ENCODE results near the gene SMIM11.
"Not testable (repeated sequence)": the region's sequence is repeated elsewhere in the genome, so short reads cannot be mapped to it uniquely, and the experiment has no call there.

Gene SMIM11

GRCh38 chr21:34357889-34358288 lies 17.4 kb upstream of the SMIM11 start:
- DNase-seq: no peak

- no peak for DNase-seq
Observed at GRCh38 chr21:34358866-34359265, 16.4 kb upstream of the SMIM11 start.

DNA sequence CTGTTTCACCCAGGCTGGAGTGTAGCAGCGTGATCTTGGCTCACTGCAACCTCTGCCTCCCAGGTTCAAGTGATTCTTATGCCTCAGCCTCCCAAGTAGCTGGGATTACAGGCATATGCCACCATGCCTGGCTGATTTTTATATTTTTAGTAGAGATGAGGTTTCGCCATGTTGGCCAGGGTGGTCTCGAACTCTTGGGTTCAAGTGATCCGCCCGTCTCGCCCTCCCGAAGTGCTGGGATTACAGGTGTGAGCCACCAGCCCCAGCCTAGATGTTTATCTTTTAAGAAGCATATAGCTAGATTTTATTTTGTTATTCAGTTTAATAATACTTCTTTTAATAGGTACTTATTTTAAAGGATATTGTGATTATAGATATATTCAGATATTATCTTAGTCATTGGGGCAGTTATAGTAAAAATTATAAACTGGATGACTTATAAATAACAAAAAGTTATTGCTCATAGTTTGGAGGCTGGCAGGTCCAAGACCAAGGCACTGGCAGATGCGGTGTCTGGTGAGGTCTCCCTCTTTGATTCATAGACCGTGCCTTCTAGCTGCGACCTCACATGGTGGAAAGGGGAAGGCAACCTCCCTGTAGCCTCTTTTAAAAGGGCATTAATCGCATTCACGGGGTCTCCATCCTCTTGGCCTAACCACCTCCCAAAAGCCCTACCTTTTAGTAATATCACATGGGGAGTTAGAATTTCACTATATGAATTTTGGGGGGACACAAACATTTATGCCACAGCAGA lies 14.6 kb upstream of the SMIM11 start:
- DNase-seq: no peak

DNA sequence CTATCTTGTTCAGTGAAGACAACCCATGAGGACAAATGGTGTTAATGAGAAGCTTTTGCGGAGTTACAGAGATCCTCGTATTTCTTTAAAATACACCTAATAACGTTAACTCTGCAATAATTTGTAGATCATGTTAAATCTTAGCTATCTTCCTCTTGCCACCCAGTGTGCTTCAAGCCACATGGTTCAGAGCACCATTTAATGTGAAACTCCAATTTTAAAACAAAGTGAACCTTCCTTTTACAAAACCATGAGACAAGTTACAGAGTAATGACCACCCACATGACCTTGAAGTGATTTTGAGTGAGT lies 13.2 kb upstream of the SMIM11 start:
- no peak for DNase-seq

DNA sequence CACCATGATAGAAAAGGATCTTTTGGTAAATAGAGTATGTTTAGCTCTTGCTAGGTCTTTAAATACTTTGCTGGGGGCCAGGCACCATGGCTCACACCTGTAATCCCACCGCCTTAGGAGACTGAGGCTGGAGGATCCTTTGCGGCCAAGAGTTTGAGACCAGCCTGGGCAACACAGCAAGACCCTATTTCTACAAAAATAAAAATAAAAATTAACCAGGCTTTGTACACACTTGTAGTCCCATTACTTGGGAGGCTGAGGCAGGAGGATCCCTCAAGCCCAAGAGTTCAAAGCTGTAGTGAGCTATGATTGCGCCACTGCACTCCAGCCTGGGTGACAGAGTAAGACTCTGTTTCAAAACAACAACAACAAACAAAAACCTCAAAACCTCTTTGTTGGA lies 12.6 kb upstream of the SMIM11 start:
- no peak for DNase-seq

- no peak for DNase-seq
Observed at GRCh38 chr21:34363733-34364132, 11.6 kb upstream of the SMIM11 start, which contains the start of gene KCNE2. KCNE2 (plus strand) TSS chr21:34364006; CDS start chr21:34370479, 6,473 bp downstream.

DNA sequence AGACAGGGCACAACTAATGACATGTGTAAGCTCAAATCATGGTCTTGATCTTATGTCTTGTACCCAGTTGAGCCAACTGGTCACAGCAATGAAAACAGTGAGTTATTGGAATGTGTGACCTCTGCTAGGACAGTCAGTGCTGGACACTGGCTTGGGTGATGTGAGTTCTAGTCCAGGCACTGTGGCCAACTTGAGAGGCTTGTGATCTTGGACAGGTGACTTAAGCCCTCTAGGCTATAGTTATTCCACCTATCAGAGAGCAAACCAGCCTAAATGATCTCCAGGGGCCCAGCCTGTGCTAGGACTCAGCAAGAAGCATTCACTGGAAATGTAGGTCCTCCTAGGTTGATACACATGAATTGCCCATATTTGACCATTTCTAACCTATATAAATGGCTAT lies 10.4 kb upstream of the SMIM11 start:
- no peak for DNase-seq

DNA sequence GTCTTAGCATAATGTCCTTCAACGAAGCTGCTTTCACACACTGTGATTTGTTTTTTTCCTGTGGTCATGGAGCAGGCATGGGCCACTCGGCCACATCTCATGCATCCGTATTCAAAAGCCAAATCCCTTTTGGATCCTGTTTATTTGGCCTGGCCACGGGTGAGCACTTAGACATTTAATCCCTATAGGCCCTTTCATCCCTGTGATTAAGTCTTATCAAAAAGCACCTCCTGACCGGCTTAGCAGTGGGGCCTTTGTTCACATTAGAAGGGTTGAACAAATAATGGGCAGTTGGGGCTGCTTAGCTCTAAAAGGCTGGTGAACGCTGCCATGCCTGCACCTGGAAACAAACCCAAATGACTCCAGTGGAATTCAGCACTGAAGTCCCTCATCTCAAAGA lies 9.5 kb upstream of the SMIM11 start:
- DNase-seq: no peak

DNA sequence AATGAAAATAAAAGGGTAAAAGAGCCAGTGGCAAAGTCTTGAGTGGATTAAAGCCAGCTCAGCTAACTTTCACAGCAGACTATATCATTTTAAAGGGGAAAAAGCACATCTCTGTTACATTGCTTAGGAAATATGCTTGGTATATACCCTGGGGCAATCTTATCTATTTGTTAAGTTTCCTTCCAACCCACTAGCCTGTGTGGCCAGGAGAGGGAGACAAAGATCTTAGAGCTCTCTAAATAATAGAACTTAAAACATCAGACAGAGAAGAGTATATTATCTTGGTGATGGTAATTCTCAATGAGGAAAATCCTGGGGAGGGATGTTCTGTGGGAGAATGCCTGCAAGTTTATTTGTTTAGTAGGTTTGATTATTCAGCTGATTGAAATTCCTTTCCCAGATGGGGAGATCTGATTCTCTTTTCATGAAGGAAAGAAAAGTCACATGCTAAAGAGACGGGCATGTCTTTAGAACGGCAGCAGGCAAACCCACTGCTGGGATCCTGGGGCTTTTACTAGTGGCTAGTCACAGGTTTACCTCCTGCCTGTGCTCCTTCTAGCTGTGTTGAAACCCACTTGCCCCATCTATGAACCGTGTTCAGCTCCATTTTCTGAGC lies 7.9 kb upstream of the SMIM11 start:
- DNase-seq: peak; percentile 23

DNA sequence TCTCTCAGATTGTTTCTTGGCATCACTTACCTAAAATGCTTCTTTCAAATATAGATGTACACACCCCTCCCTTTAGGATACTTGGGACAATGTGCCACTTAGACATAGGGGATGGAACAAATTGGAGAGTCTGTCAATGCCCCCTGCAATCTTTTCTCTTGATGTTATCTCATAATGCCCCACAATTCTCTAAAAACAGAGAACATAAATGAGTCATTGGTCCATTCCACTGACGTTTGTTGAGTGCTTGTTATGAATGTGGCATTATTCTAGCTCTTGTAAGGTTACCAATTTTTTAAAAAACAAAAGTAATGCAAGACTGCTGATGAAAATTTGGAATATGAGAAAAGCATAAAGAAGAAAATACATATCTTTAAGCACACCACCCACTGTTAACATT lies 5.6 kb upstream of the SMIM11 start:
- no peak for DNase-seq

GRCh38 chr21:34372321-34372720 lies 3.0 kb upstream of the SMIM11 start:
- DNase-seq: no peak

- not testable (repeated sequence) for DNase-seq
Observed at GRCh38 chr21:34374462-34374861, 845 bp upstream of the SMIM11 start.

GRCh38 chr21:34375619-34375972 lies 289 bp downstream of the SMIM11 start:
- not testable (repeated sequence) for DNase-seq

- DNase-seq: not testable (repeated sequence)
Observed at GRCh38 chr21:34383138-34383537, 7.8 kb downstream of the SMIM11 start.

DNA sequence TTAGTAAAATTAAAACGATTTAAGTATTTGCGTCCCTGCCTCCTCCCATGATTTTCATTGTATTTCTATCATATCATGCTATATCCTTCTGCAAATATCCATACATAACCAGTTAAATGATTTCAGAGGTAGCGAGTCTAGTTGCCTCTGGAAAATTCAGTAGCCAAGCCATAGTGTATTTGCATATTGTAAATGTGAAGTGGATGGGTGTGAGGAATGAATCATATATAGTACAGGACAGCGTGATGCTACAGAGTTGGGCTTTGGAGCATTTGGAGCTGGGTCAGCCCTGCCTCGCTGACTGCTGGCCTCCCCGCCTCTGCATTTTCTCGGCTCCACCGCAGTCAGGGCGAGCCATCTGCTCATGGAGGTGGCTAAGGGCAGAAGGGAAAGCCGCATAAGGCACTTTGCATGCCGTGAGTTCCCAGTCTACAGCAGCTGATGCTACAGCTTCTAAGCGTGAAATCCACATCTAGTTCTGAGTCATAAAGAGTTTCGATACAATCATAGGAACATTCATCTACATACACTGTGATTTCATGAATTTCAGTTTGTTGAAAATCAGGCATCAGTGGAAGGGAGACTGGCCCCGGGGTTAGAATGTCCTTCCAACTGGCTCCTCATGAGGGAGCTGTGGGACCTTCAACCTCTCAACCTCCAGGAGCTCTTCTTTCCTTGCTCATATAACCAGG lies 8.6 kb downstream of the SMIM11 start:
- not testable (repeated sequence) for DNase-seq

GRCh38 chr21:34400522-34400921 lies 25.2 kb downstream of the SMIM11 start:
- DNase-seq: not testable (repeated sequence)

DNA sequence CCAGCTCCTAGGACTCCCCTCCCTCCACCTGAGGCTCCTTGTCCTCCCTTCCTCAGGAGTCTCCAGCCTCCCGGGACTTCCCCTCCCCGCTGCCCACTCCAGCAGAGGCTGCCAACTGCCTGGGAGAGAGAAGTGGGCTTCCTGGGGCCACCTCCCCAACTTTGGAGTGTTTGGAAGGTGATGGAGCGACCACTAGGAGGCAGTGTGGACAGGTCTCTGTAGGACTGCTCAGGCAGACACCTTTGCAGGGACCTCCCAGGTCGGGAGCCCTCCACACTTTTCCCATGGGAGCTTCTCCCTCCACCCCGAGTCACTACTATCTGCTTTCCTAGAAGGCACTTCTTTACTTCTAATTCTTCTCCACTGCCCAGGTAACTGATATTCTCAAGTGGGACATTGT lies 29.4 kb downstream of the SMIM11 start:
- not testable (repeated sequence) for DNase-seq

- DNase-seq: not testable (repeated sequence)
Observed at GRCh38 chr21:34405686-34406085, 30.4 kb downstream of the SMIM11 start.

GRCh38 chr21:34406102-34406501 lies 30.8 kb downstream of the SMIM11 start:
- DNase-seq: not testable (repeated sequence)

DNA sequence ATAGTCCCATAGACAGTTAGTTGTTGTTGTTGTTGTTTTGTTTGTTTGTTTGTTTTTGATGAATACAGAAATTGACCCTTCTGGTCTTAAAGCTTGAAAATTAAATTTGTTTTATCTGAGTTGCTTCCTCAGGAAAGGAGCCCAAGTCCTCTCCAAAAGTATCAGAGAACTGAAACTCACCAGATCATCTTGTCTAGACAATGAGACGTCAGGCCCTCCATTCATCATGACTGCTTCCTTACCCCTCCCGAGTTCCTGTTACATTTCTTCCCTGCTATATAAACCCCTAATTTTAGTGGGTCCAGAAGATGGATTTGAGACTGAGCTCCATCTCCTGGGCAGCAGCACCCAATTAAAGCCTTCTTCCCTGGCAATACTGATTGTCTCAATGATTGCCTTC lies 31.4 kb downstream of the SMIM11 start:
- not testable (repeated sequence) for DNase-seq

DNA sequence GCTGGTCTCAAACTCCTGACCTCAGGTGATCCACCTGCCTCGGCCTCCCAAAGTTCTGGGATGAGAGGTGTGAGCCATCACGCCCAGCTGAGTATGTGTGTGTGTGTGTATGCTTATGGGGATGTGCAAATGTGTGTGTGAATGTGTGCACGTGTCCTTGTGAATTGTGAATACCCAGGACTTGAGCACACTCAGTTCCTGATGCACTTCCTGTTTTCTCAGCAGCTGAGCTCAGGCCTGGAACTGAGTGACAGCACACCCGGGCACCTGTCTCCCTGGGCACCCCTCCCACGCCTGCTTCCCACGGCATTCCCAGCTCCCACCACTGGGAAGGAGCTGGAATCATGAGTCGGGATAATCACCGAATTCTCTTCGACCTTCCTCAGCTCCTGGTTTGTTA lies 32.0 kb downstream of the SMIM11 start:
- DNase-seq: not testable (repeated sequence)

- DNase-seq: not testable (repeated sequence)
Observed at GRCh38 chr21:34417448-34418077, 42.3 kb downstream of the SMIM11 start.

DNA sequence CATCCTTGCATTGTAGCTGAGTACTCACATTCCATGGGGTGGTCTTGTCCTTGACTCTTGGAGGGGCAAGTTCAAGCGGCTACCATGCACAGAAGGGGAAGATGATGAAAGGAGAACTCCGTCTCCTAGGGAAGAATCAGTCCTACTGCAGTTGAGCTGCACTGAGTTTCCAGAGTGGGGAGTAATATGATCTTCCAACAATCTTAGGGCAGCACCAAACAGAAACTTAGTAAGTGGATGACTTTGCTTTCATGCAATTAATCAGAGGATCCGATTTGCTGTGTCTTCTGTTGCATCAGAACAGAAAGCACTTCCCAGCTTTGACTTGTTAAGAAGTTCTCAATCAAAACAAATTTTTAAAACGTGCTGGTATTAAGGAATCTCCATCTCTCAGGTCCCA lies 48.5 kb downstream of the SMIM11 start, which contains the start of gene SMIM34:
SMIM34 (minus strand) TSS at position 147 of the 400 bp plus-strand sequence; CDS start at position 35, 112 bp downstream.
- not testable (repeated sequence) for DNase-seq

All from stimulated activated naive CD4-positive, alpha-beta T cell treated with Interleukin-2 at 50 U/mL for 16 hours (primary cell).